Ectodermal cell (in vitro differentiated cells): Measurements from ENCODE around the gene CELF1.
"Not testable (repeated sequence)": the region's sequence is repeated elsewhere in the genome, so short reads cannot be mapped to it uniquely, and the experiment has no call there.

Experiments
- H3K27ac ChIP-seq: 2 replicates; pipeline ENCODE4 v1.7.0; 2013; ENCODE audit warnings: mild to moderate bottlenecking, low read depth, low read length; ENCODE audit not compliant: insufficient read depth, poor library complexity, severe bottlenecking
- H3K27me3 ChIP-seq: 2 replicates; pipeline ENCODE4 v1.7.0; 2013; ENCODE audit warnings: mild to moderate bottlenecking, low read length; ENCODE audit not compliant: insufficient read depth, control insufficient read depth, poor library complexity, severe bottlenecking
- H3K36me3 ChIP-seq: one replicate; pipeline ENCODE4 v1.7.0; 2013; ENCODE audit warnings: low read length; ENCODE audit not compliant: control insufficient read depth, insufficient read depth
- H3K4me1 ChIP-seq: one replicate; pipeline ENCODE4 v1.7.0; 2013; ENCODE audit warnings: low read length; ENCODE audit not compliant: control insufficient read depth, insufficient read depth
- H3K4me3 ChIP-seq: 2 replicates; pipeline ENCODE4 v1.7.0; 2013; ENCODE audit warnings: low read depth, low read length, control low read depth; ENCODE audit not compliant: insufficient read depth
- H3K9me3 ChIP-seq: 2 replicates; pipeline ENCODE4 v1.7.0; 2013; ENCODE audit warnings: mild to moderate bottlenecking, low read length, moderate library complexity; ENCODE audit not compliant: control insufficient read depth
- WGBS, 2 experiments: methylation state at CpG; one replicate each; pipeline ENCODE4 v1.1.7; 2013; ENCODE audit warnings: missing lambda C conversion rate in 2 of 2; 5-methylcytosine and 5-hydroxymethylcytosine counted together

CELF1 gene

GRCh38 chr11:47545298-47545697, 7.6 kb downstream of the CELF1 start:
- H3K4me1 ChIP-seq, result no peaks in the 10 kb centered on the region
- WGBS, 2 experiments, result 89 to 96% methylated on average over 6 of the region's 6 CpGs
- no peaks in the 10 kb centered on the region for H3K9me3 ChIP-seq
- H3K36me3 ChIP-seq, result no peaks in the 10 kb centered on the region
- no peaks in the 10 kb centered on the region for H3K27me3 ChIP-seq
- no peak overlapping the region for H3K27ac ChIP-seq
- H3K4me3 ChIP-seq, result no peak overlapping the region

GRCh38 chr11:47541070-47541469, 11.9 kb downstream of the CELF1 start:
- Histone ChIP-seq H3K27ac (no peak overlapping the region), H3K9me3 (no peaks in the 10 kb centered on the region), H3K36me3 (no peaks in the 10 kb centered on the region), H3K4me1 (no peaks in the 10 kb centered on the region), H3K27me3 (no peaks in the 10 kb centered on the region), H3K4me3 (no peak overlapping the region)
- 95 to 100% methylated on average over 2 of the region's 2 CpGs for WGBS, 2 experiments

- no peaks in the 10 kb centered on the region for H3K36me3 ChIP-seq
Observed at GRCh38 chr11:47539681-47540039, 13.3 kb downstream of the CELF1 start.

GRCh38 chr11:47538741-47539565, 14.0 kb downstream of the CELF1 start:
- Histone ChIP-seq H3K27ac (no peak overlapping the region), H3K9me3 (no peaks in the 10 kb centered on the region), H3K4me3 (no peak overlapping the region), H3K27me3 (no peaks in the 10 kb centered on the region), H3K4me1 (no peaks in the 10 kb centered on the region), H3K36me3 (no peaks in the 10 kb centered on the region)
- 74 to 86% methylated on average over 10 of the region's 10 CpGs for WGBS, 2 experiments

More at GRCh38 chr11:47539681-47540039, 13.3 kb downstream of the CELF1 start:
- WGBS, 2 experiments, result 72 to 83% methylated on average over 2 of the region's 2 CpGs
- Histone ChIP-seq H3K27ac (no peak overlapping the region), H3K27me3 (no peaks in the 10 kb centered on the region), H3K4me1 (no peaks in the 10 kb centered on the region), H3K4me3 (no peak overlapping the region), H3K9me3 (no peaks in the 10 kb centered on the region)

GRCh38 chr11:47536915-47537314, 16.0 kb downstream of the CELF1 start:
- Histone ChIP-seq H3K36me3 (no peaks in the 10 kb centered on the region), H3K27me3 (no peaks in the 10 kb centered on the region), H3K9me3 (no peaks in the 10 kb centered on the region), H3K4me3 (no peak overlapping the region), H3K4me1 (peaks cover 6% of the 10 kb centered on the region), H3K27ac (no peak overlapping the region)
- 86 to 89% methylated on average over 1 to 3 of the region's 3 CpGs for WGBS, 2 experiments

GRCh38 chr11:47534704-47535251, 18.2 kb downstream of the CELF1 start:
- WGBS, 2 experiments, result 93 to 98% methylated on average over 2 of the region's 4 CpGs
- Histone ChIP-seq H3K27me3 (no peaks in the 10 kb centered on the region), H3K9me3 (no peaks in the 10 kb centered on the region), H3K4me3 (no peak overlapping the region), H3K4me1 (peaks cover 6% of the 10 kb centered on the region), H3K27ac (no peak overlapping the region), H3K36me3 (no peaks in the 10 kb centered on the region)

- H3K36me3 ChIP-seq, result peaks cover 4% of the 10 kb centered on the region
- no peak overlapping the region for H3K27ac ChIP-seq
- no peaks in the 10 kb centered on the region for H3K9me3 ChIP-seq
- no peaks in the 10 kb centered on the region for H3K27me3 ChIP-seq
- peaks cover 6% of the 10 kb centered on the region for H3K4me1 ChIP-seq
- H3K4me3 ChIP-seq, result no peak overlapping the region
- WGBS, 2 experiments, result 87 to 89% methylated on average over 1 of the region's 2 CpGs
Observed at GRCh38 chr11:47533690-47534151, 19.2 kb downstream of the CELF1 start.

- H3K4me1 ChIP-seq, result peaks cover 6% of the 10 kb centered on the region
- no peak overlapping the region for H3K4me3 ChIP-seq
- no peak overlapping the region for H3K27ac ChIP-seq
- peaks cover 4% of the 10 kb centered on the region for H3K36me3 ChIP-seq
- 90 to 95% methylated on average over 2 of the region's 2 CpGs for WGBS, 2 experiments
- H3K27me3 ChIP-seq, result no peaks in the 10 kb centered on the region
- H3K9me3 ChIP-seq, result no peaks in the 10 kb centered on the region
Observed at GRCh38 chr11:47532597-47533213, 20.2 kb downstream of the CELF1 start.

GRCh38 chr11:47531666-47532065, 21.3 kb downstream of the CELF1 start:
- 93 to 96% methylated on average over 3 of the region's 3 CpGs for WGBS, 2 experiments
- Histone ChIP-seq H3K27me3 (no peaks in the 10 kb centered on the region), H3K4me3 (no peak overlapping the region), H3K27ac (no peak overlapping the region), H3K9me3 (no peaks in the 10 kb centered on the region), H3K4me1 (peaks cover 6% of the 10 kb centered on the region), H3K36me3 (peaks cover 4% of the 10 kb centered on the region)

GRCh38 chr11:47530721-47531120, 22.2 kb downstream of the CELF1 start:
- not testable (repeated sequence) for H3K27me3 ChIP-seq, H3K36me3 ChIP-seq, H3K9me3 ChIP-seq, H3K4me1 ChIP-seq, H3K4me3 ChIP-seq, H3K27ac ChIP-seq
- WGBS, 2 experiments, result 93 to 94% methylated on average over 9 of the region's 9 CpGs
